SK-N-SH treated with all-trans-retinoic acid at 6 μM for 48 hours (cell line): ENCODE data around the gene SSNA1.

Source experiments
- ARNTL ChIP-seq: fragments of 450-650 bp; formaldehyde crosslinking; IDR thresholded peaks from 2 replicates; pipeline ENCODE4 v1.5.0; 2020; ENCODE audit warnings: low read depth, mild to moderate bottlenecking, moderate library complexity, borderline replicate concordance
- OSR1 ChIP-seq: fragments of 250-450 bp; sonication (Bioruptor Pico); IDR thresholded peaks from 2 replicates; pipeline ENCODE4 v1.8.0; 2022; ENCODE audit warnings: moderate library complexity, mild to moderate bottlenecking, inconsistent platforms
- RARB ChIP-seq: fragments of 250-450 bp; sonication (Bioruptor Pico); IDR thresholded peaks from 2 replicates; pipeline ENCODE4 v1.8.0; 2021; ENCODE audit warnings: mild to moderate bottlenecking, moderate library complexity
- TCF4 ChIP-seq: fragments of 250-450 bp; sonication (Bioruptor Pico); IDR thresholded peaks from 2 replicates; pipeline ENCODE4 v1.8.0; 2021; ENCODE audit warnings: mild to moderate bottlenecking, moderate library complexity, borderline replicate concordance
- ZNF70 ChIP-seq: fragments of 450-650 bp; formaldehyde crosslinking; IDR thresholded peaks from 2 replicates; pipeline ENCODE4 v1.5.0; 2020; ENCODE audit warnings: mild to moderate bottlenecking, moderate library complexity
- TF ChIP-seq, protein P1 (sequence below): fragments of 250-450 bp; sonication (Bioruptor Pico); IDR thresholded peaks from 2 replicates; pipeline ENCODE4 v1.5.1; 2020; ENCODE audit warnings: low read depth, mild to moderate bottlenecking, moderate library complexity

GRCh38 chr9:137183980-137184595 lies 4.4 kb upstream of the SSNA1 start:
- TF ChIP-seq TCF4 (no peak), ARNTL (no peak), OSR1 (CRISPR knock-in tag) (no peak), RARB (CRISPR knock-in tag) (no peak), ZNF70 (no peak)
- TF ChIP-seq, protein P1, sequence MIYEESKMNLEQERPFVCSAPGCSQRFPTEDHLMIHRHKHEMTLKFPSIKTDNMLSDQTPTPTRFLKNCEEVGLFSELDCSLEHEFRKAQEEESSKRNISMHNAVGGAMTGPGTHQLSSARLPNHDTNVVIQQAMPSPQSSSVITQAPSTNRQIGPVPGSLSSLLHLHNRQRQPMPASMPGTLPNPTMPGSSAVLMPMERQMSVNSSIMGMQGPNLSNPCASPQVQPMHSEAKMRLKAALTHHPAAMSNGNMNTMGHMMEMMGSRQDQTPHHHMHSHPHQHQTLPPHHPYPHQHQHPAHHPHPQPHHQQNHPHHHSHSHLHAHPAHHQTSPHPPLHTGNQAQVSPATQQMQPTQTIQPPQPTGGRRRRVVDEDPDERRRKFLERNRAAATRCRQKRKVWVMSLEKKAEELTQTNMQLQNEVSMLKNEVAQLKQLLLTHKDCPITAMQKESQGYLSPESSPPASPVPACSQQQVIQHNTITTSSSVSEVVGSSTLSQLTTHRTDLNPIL, result no peak
